Endometrium (tissue), 2 donors: Measurements from ENCODE around the gene DCDC1.
"Not testable (repeated sequence)": the region's sequence is repeated elsewhere in the genome, so short reads cannot be mapped to it uniquely, and the experiment has no call there.

ENCODE experiments used
- FAIRE-seq: peaks from 2 replicates; lab custom pipeline; 2012; peaks lifted over from hg19 to GRCh38; lab: Jason Lieb, UNC
- donor health status: control.
- donor health status: control.

Gene DCDC1

GRCh38 chr11:30990625-30991296 is 378.8 kb downstream of the DCDC1 start:
- FAIRE-seq = no peak

GRCh38 chr11:30987819-30988218 is 381.7 kb downstream of the DCDC1 start:
- no peak for FAIRE-seq

GRCh38 chr11:30985536-30985935 is 384.0 kb downstream of the DCDC1 start:
- no peak for FAIRE-seq

GRCh38 chr11:30984827-30985226 is 384.7 kb downstream of the DCDC1 start:
- FAIRE-seq = no peak

GRCh38 chr11:30984442-30984816 is 385.1 kb downstream of the DCDC1 start:
- no peak for FAIRE-seq

- FAIRE-seq = no peak
Measured at GRCh38 chr11:30983776-30984441, 385.6 kb downstream of the DCDC1 start.

- FAIRE-seq = no peak
Measured at GRCh38 chr11:30983143-30983542, 386.4 kb downstream of the DCDC1 start.

GRCh38 chr11:30967579-30967978 is 402.0 kb downstream of the DCDC1 start:
- FAIRE-seq = no peak

GRCh38 chr11:30960387-30960992 is 409.0 kb downstream of the DCDC1 start:
- no peak for FAIRE-seq

GRCh38 chr11:30956751-30957150 is 412.8 kb downstream of the DCDC1 start:
- no peak for FAIRE-seq

- FAIRE-seq = no peak
Measured at GRCh38 chr11:30949838-30950237, 419.7 kb downstream of the DCDC1 start.

- FAIRE-seq = not testable (repeated sequence)
Measured at GRCh38 chr11:30947715-30948114, 421.8 kb downstream of the DCDC1 start.

- no peak for FAIRE-seq
Measured at GRCh38 chr11:30938810-30939209, 430.7 kb downstream of the DCDC1 start.

- no peak for FAIRE-seq
Measured at GRCh38 chr11:30938171-30938570, 431.4 kb downstream of the DCDC1 start.

- FAIRE-seq = no peak
Measured at GRCh38 chr11:30936491-30936890, 433.0 kb downstream of the DCDC1 start.

- no peak for FAIRE-seq
Measured at GRCh38 chr11:30935861-30936260, 433.7 kb downstream of the DCDC1 start.

GRCh38 chr11:30926130-30926529 is 443.4 kb downstream of the DCDC1 start:
- no peak for FAIRE-seq

- FAIRE-seq = no peak
Measured at GRCh38 chr11:30921811-30922210, 447.7 kb downstream of the DCDC1 start.

GRCh38 chr11:30919389-30920152 is 450.0 kb downstream of the DCDC1 start:
- FAIRE-seq = no peak

- FAIRE-seq = peak; percentile 80
Measured at GRCh38 chr11:30917859-30918478, 451.6 kb downstream of the DCDC1 start.

- no peak for FAIRE-seq
Measured at GRCh38 chr11:30917266-30917665, 452.3 kb downstream of the DCDC1 start.

GRCh38 chr11:30916764-30917163 is 452.8 kb downstream of the DCDC1 start:
- FAIRE-seq = no peak
